CD8-positive, alpha-beta memory T cell (primary cell): ENCODE measurements around the gene ZC3H4. TPM values are rescaled to one million over a fixed set of nuclear protein-coding genes. Genes with fewer than 3 reads are reported as not detected.
A peak's percentile ranks its signal among the peaks of the same experiment; 100 is the strongest.
"Not testable (repeated sequence)": the region's sequence is repeated elsewhere in the genome, so short reads cannot be mapped to it uniquely, and the experiment has no call there.

Source experiments
- CTCF ChIA-PET: fragments of 350-600 bp; sonication (Branson Sonifier 250); formaldehyde crosslinking; loops from one replicate; lab custom pipeline; 2021; ENCODE audit warnings: antibody characterized with exemption; lab: Charles Lee
- POLR2A ChIA-PET: fragments of 350-600 bp; sonication (Branson Sonifier 250); formaldehyde crosslinking; loops from one replicate; lab custom pipeline; 2021; ENCODE audit warnings: antibody characterized with exemption; lab: Charles Lee
- DNase-seq, 5 donors: peaks; one replicate each; pipeline versions ENCODE4 v3.0.0 to v3.0.0-alpha.2; 2020 to 2022; ENCODE audit warnings: mixed read lengths in 1 of 5
- H3K27ac ChIP-seq: one replicate; pipeline ENCODE4 v1.7.0; 2013; ENCODE audit warnings: low read depth, mild to moderate bottlenecking, low read length, moderate library complexity
- H3K27me3 ChIP-seq: 2 replicates; pipeline ENCODE4 v1.7.0; 2013; ENCODE audit warnings: low read length, mild to moderate bottlenecking; ENCODE audit not compliant: insufficient read depth, poor library complexity, severe bottlenecking
- H3K36me3 ChIP-seq: 2 replicates; pipeline ENCODE4 v1.7.0; 2013; ENCODE audit warnings: mild to moderate bottlenecking, low read length, moderate library complexity; ENCODE audit not compliant: insufficient read depth
- H3K4me1 ChIP-seq: 2 replicates; pipeline ENCODE4 v1.7.0; 2013; ENCODE audit warnings: mild to moderate bottlenecking, low read length, moderate library complexity; ENCODE audit not compliant: insufficient read depth
- H3K4me3 ChIP-seq: 2 replicates; pipeline ENCODE4 v1.7.0; 2013; ENCODE audit warnings: mild to moderate bottlenecking, low read length
- H3K9me3 ChIP-seq: 2 replicates; pipeline ENCODE4 v1.7.0; 2013; ENCODE audit warnings: mild to moderate bottlenecking, low read length
- H3K27ac Mint-ChIP-seq, 8 donors: one replicate each; pipeline ENCODE4 v1.8.0; 2020 to 2021; ENCODE audit warnings: mixed read lengths in 8 of 8, mild to moderate bottlenecking in 6 of 8, inconsistent platforms in 3 of 8, moderate library complexity in 3 of 8
- H3K27me3 Mint-ChIP-seq, 2 donors: one replicate each; pipeline ENCODE4 v1.8.0; 2020 to 2021; ENCODE audit warnings: mixed read lengths in 2 of 2, mild to moderate bottlenecking in 1 of 2, moderate library complexity in 1 of 2
- H3K36me3 Mint-ChIP-seq, 3 donors: one replicate each; pipeline ENCODE4 v1.8.0; 2020 to 2021; ENCODE audit warnings: mixed read lengths in 3 of 3, inconsistent platforms in 1 of 3, mild to moderate bottlenecking in 1 of 3
- H3K4me1 Mint-ChIP-seq, 3 donors: one replicate each; pipeline ENCODE4 v1.8.0; 2020 to 2021; ENCODE audit warnings: mixed read lengths in 3 of 3, inconsistent platforms in 1 of 3, mild to moderate bottlenecking in 1 of 3
- H3K4me3 Mint-ChIP-seq, 7 donors: one replicate each; pipeline ENCODE4 v1.8.0; 2020 to 2021; ENCODE audit warnings: mixed read lengths in 7 of 7, mild to moderate bottlenecking in 6 of 7, moderate library complexity in 4 of 7, inconsistent platforms in 2 of 7
- H3K9me3 Mint-ChIP-seq, 5 donors: one replicate each; pipeline ENCODE4 v1.8.0; 2020 to 2022; ENCODE audit warnings: mixed read lengths in 5 of 5, mild to moderate bottlenecking in 3 of 5, moderate library complexity in 2 of 5, inconsistent platforms in 1 of 5
- polyA plus RNA-seq: library from polyadenylated mRNA; unstranded; fragments of 300-500 nt; fragmentation: Illumina TruSeq; gene quantifications from one replicate; pipeline ENCODE4 v1.2.3, GENCODE V29; 2021
- total RNA-seq, 2 experiments: library from RNA; stranded (reverse); gene quantifications; one replicate each; pipeline ENCODE4 v1.2.3, GENCODE V29; 2021

The ZC3H4 gene
- total and polyA plus RNA-seq, 3 experiments from 2014 or later = 3.2 to 99.6 (median 90.3) TPM

DNA sequence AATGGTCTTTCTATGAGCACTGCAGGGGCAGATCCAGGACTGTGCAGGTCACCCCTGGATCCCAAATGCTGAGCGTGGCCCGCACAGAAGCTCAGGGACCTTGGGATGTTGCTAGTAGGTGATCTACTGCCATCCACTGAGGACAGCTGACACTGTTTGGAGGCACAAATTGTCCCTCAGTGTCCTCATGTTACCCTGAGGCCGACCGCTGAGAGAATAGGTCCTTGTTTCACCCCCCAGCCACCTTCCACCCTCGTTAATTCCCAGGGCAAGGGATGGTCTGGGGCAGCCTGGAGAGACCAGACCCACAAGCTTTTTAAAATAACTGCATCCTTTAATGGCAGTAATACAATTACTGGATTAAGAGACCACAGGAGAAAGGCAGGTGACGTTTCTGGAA is 49.7 kb downstream of the ZC3H4 start:
- H3K27me3 Mint-ChIP-seq = peaks cover 0 to 1% of the 10 kb centered on the region in 2 donors
- DNase-seq = no peak
- H3K4me1 ChIP-seq = no peaks in the 10 kb centered on the region
- H3K36me3 ChIP-seq = no peaks in the 10 kb centered on the region
- H3K27me3 ChIP-seq = no peaks in the 10 kb centered on the region
- H3K9me3 Mint-ChIP-seq = no peaks in the 10 kb centered on the region
- CTCF ChIA-PET = interaction anchor here (0.7 to 2.0 kb wide), 5 partner anchors 10 to 224 kb away, joined by 3 to 4 read pairs (median 3); no protein-coding TSS in a partner anchor
- H3K36me3 Mint-ChIP-seq = peaks cover 0 to 41% (median 2%) of the 10 kb centered on the region in 3 donors
- no peaks in the 10 kb centered on the region for H3K9me3 ChIP-seq
- H3K4me3 ChIP-seq = no peak overlapping the region
- POLR2A ChIA-PET = interaction anchor here (1.0 kb wide), 1 partner anchor 50 kb away, joined by 3 read pairs; the partner anchor contains the start of gene ZC3H4
- peak overlapping the region in 1 of 8 donors; percentile 55 for H3K27ac Mint-ChIP-seq
- no peaks in the 10 kb centered on the region for H3K4me1 Mint-ChIP-seq
- H3K27ac ChIP-seq = no peak overlapping the region
- no peak overlapping the region for H3K4me3 Mint-ChIP-seq

DNA sequence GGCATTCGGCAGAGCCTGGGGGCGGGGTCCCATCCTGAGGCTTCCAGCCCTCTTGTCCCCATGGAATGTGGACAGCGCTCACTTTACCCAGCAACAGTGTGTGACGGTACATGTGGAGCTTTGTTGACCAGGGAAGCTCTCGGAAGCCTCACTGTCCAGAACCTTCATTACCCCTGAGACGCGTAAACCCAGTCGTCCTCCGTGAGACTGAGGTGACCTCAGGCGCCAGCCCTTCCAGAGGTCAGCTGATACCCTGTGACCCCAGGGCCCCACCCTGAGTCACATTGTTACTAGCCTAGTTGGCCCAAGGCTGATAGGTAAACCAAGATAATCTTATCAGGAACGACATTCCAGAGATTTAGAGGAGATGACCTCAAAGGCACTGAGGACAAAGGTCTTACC is 55.0 kb downstream of the ZC3H4 start:
- Mint-ChIP-seq H3K4me1 (no peaks in the 10 kb centered on the region), H3K27ac (no peak overlapping the region), H3K36me3 (no peaks in the 10 kb centered on the region), H3K9me3 (no peaks in the 10 kb centered on the region), H3K4me3 (no peak overlapping the region), H3K27me3 (peaks cover 1 to 4% of the 10 kb centered on the region in 2 donors)
- H3K36me3 ChIP-seq = no peaks in the 10 kb centered on the region
- no peaks in the 10 kb centered on the region for H3K9me3 ChIP-seq
- no peaks in the 10 kb centered on the region for H3K27me3 ChIP-seq
- no peaks in the 10 kb centered on the region for H3K4me1 ChIP-seq
- ChIA-PET POLR2A (no interaction called here), CTCF (interaction anchor here (1.2 kb wide), 1 partner anchor 21 kb away, joined by 3 read pairs; no protein-coding TSS in a partner anchor)
- no peak for DNase-seq
- H3K27ac ChIP-seq = no peak overlapping the region
- H3K4me3 ChIP-seq = no peak overlapping the region

DNA sequence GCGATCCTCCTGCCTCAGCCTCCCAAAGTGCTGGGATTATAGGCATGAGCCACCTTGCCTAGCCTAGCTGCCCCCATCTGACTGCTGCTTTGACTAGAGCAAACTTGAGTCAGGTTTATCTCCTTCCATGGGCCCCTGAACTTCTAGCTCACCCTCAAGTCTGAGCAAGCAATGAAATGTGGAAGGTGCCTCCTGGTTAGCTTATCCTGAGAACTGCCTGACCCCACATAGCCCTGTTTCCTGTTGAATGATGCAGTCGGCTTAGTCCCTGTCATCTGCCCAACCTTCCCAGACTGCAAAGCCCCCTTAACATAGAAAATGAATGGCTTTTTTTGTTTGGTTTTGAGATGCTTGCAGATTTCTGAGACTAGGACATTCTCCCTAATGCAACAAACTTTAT is 56.2 kb downstream of the ZC3H4 start:
- H3K4me1 ChIP-seq = no peaks in the 10 kb centered on the region
- POLR2A ChIA-PET = no interaction called here
- CTCF ChIA-PET = interaction anchor here (1.8 kb wide), 1 partner anchor 68 kb away, joined by 4 read pairs; no protein-coding TSS in a partner anchor
- H3K27ac Mint-ChIP-seq = no peak overlapping the region
- no peaks in the 10 kb centered on the region for H3K36me3 ChIP-seq
- DNase-seq = no peak
- no peaks in the 10 kb centered on the region for H3K9me3 ChIP-seq
- no peaks in the 10 kb centered on the region for H3K9me3 Mint-ChIP-seq
- no peak overlapping the region for H3K4me3 ChIP-seq
- no peaks in the 10 kb centered on the region for H3K27me3 ChIP-seq
- H3K36me3 Mint-ChIP-seq = no peaks in the 10 kb centered on the region
- H3K4me1 Mint-ChIP-seq = no peaks in the 10 kb centered on the region
- H3K27me3 Mint-ChIP-seq = peaks cover 1 to 4% of the 10 kb centered on the region in 2 donors
- no peak overlapping the region for H3K27ac ChIP-seq
- H3K4me3 Mint-ChIP-seq = no peak overlapping the region

DNA sequence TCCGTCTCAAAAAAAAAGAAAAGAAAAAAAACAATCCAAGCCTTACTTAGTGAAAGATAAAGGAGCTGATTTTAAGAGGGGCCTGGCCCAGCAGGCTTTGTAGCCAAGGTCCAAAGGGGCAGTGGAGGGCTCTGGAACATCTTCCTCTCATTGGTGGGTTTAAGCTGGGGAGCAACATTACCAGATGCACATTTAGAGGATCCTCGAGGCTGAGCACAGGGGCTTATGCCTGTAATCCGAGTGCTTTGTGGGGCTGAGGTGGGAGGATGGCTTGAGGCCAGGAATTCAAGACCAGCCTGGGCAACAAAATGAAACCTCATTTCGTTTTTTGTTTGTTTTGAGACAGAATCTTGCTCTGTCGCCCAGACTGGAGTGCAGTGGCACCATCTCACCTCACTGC is 57.2 kb downstream of the ZC3H4 start:
- ChIA-PET POLR2A (no interaction called here), CTCF (interaction anchor here (1.8 kb wide), 1 partner anchor 69 kb away, joined by 4 read pairs; no protein-coding TSS in a partner anchor)
- no peak overlapping the region for H3K4me3 Mint-ChIP-seq
- Histone ChIP-seq H3K36me3 (no peaks in the 10 kb centered on the region), H3K4me1 (no peaks in the 10 kb centered on the region), H3K4me3 (no peak overlapping the region), H3K27ac (no peak overlapping the region), H3K27me3 (no peaks in the 10 kb centered on the region), H3K9me3 (no peaks in the 10 kb centered on the region)
- H3K36me3 Mint-ChIP-seq = no peaks in the 10 kb centered on the region
- H3K27me3 Mint-ChIP-seq = peaks cover 1 to 4% of the 10 kb centered on the region in 2 donors
- no peak overlapping the region for H3K27ac Mint-ChIP-seq
- no peaks in the 10 kb centered on the region for H3K4me1 Mint-ChIP-seq
- H3K9me3 Mint-ChIP-seq = no peaks in the 10 kb centered on the region
- no peak for DNase-seq

DNA sequence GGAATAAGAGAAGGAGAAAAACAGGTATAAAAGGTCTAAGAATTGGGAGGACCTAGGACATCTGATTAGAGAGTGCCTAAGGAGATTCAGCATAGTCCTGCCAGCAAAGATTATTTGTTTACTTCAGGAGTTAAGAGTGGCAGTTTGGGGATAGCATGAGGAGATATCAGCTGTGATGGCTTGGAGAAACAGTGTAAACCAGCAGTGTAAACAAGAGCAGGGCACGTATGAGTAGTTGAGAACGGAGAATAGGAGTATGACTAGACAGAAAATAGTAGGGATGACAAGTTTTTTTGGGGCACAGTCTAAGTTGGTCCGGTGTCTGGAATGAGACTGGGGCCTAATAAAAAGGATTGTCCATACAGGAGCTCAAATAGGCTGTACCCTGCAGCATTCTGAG is 63.0 kb downstream of the ZC3H4 start:
- H3K36me3 Mint-ChIP-seq, DNase-seq, H3K9me3 Mint-ChIP-seq, POLR2A ChIA-PET, H3K27me3 Mint-ChIP-seq, H3K36me3 ChIP-seq, H3K4me3 ChIP-seq, CTCF ChIA-PET, H3K27ac Mint-ChIP-seq, H3K27ac ChIP-seq, H3K9me3 ChIP-seq, H3K27me3 ChIP-seq: not testable (repeated sequence)
- Mint-ChIP-seq H3K4me1 (peaks cover 11 to 20% (median 16%) of the 10 kb centered on the region in 3 donors), H3K4me3 (peak overlapping the region in 3 of 7 donors; percentile 9 to 71 (median 24))
- peaks cover 14% of the 10 kb centered on the region for H3K4me1 ChIP-seq

DNA sequence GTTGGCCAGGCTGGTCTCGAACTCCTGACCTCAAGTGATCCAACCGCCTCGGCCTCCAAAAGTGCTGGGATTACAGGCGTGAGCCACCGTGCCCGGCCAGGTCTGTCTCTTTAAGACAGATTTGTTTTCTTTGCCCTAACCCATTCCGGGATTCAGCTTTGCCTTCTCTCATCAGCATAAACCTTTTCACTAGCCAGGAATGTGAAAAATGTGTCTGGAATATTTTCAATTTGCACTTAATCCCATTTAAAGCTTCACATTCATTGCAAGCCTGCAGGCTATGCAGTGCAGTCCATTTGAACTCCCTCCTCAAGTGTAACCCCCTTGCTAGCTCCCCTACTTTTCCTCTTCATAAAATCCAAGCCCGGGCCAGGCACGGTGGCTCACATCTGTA is 64.3 kb downstream of the ZC3H4 start:
- POLR2A ChIA-PET = interaction anchor here (2.2 kb wide), 1 partner anchor 64 kb away, joined by 13 read pairs; the partner anchor contains the start of gene ZC3H4
- H3K4me3 ChIP-seq = no peak overlapping the region

DNA sequence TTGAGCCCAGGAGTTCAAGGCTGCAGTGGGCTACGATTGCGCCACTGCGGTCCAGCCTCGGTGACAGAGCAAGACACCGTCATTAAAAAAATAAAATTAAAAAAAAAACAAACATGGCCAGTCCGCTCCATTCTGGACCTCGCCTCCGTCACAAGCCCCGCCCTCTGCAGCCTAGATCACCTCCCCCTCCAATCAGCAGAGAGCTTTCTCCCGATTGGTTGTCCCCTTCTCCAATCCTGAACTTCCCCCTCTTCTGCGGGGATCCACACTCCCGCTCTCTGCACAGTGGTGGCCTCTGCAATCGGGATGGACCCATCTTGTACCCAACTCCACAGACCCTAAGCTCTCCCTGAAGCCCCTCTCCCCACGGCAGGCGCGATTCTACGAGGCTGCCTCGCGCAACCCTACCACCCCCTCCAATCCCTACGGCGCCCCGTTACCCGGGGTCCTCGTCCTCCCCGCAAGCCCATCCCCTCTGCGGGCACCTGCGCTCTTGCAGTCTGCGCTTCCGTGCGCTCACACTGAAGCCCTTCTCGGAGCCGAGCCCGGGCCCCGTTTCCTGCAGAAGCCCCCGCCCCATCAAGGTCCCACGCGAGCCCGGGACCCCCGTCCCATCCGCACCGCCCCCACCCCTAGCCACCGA is 65.7 kb downstream of the ZC3H4 start:
- Histone ChIP-seq H3K4me3 (peak overlapping the region; percentile 83), H3K36me3 (no peaks in the 10 kb centered on the region), H3K4me1 (peaks cover 14% of the 10 kb centered on the region), H3K27ac (peak overlapping the region; percentile 64), H3K9me3 (no peaks in the 10 kb centered on the region), H3K27me3 (no peaks in the 10 kb centered on the region)
- Mint-ChIP-seq H3K4me3 (peak overlapping the region; percentile 87 to 98 (median 96)), H3K4me1 (peaks cover 11 to 20% (median 16%) of the 10 kb centered on the region in 3 donors), H3K36me3 (peaks cover 0 to 12% (median 0%) of the 10 kb centered on the region in 3 donors), H3K27ac (peak overlapping the region; percentile 37 to 97 (median 92)), H3K9me3 (no peaks in the 10 kb centered on the region), H3K27me3 (no peaks in the 10 kb centered on the region)
- ChIA-PET CTCF (interaction anchor here (0.8 to 1.3 kb wide), 6 partner anchors 11 to 301 kb away, joined by 3 to 9 read pairs (median 4); partner anchors contain the start of genes DHX34 and ZC3H4), POLR2A (interaction anchor here (0.6 to 2.2 kb wide), 2 partner anchors 65 to 96 kb away, joined by 3 to 13 read pairs; partner anchors contain the start of gene ZC3H4)
- peak; percentile 55 to 73 (median 68) for DNase-seq

More for the DNA sequence above, 64.3 kb downstream of the ZC3H4 start:
- Mint-ChIP-seq H3K27me3 (peaks cover 0 to 4% of the 10 kb centered on the region in 2 donors), H3K36me3 (peaks cover 0 to 11% (median 0%) of the 10 kb centered on the region in 3 donors), H3K4me3 (peak overlapping the region; percentile 87 to 98 (median 93)), H3K27ac (peak overlapping the region in 5 of 8 donors; percentile 3 to 93 (median 89)), H3K9me3 (no peaks in the 10 kb centered on the region), H3K4me1 (peaks cover 11 to 20% (median 16%) of the 10 kb centered on the region in 3 donors)
- no peak for DNase-seq
- no peaks in the 10 kb centered on the region for H3K36me3 ChIP-seq
- CTCF ChIA-PET = interaction anchor here (0.8 kb wide), 1 partner anchor 13 kb away, joined by 5 read pairs; no protein-coding TSS in a partner anchor
- H3K27me3 ChIP-seq = no peaks in the 10 kb centered on the region
- H3K9me3 ChIP-seq = no peaks in the 10 kb centered on the region
- peaks cover 14% of the 10 kb centered on the region for H3K4me1 ChIP-seq
- H3K27ac ChIP-seq = no peak overlapping the region
